Measurements from ENCODE around the gene HOMER2. TPM values are rescaled to one million over a fixed set of nuclear protein-coding genes. Genes with fewer than 3 reads are reported as not detected.

The HOMER2 gene
- total and polyA plus RNA-seq, 2 of the 4 experiments (the other 2 are of a cell fraction), result 0.54 to 0.79 TPM

DNA sequence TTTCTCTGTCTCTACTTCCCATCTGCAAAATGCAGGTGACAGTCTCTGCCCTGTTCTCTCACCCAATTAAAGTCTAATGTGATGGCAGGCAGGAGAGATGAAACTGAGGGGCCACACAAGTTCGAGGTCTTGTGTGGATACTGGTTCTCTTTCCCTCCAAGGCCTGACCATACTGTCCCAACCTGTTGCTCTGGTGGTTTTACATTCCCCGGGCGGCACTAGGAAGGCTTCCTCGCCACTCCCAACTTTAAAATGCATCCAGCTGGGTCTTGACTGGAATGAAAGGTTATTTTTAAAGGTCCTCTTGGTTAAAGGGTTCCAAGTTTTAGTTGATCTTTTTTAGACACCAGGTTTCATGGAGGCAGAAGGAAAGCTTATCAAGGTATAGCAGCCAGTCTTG, 105.9 kb downstream of the HOMER2 start:
- Histone ChIP-seq H3K36me3 (ENCODE audit: control insufficient read depth, insufficient read depth, low read length) (no peaks in the 10 kb centered on the region), H3K4me2 (ENCODE audit: low read depth, low read length) (no peak overlapping the region), H2AK9ac (replicated peaks; ENCODE audit: low read depth, low read length, poor library complexity) (no peak overlapping the region), H3K14ac (replicated peaks; ENCODE audit: low read depth, low read length) (no peak overlapping the region), H3K4ac (ENCODE audit: low read depth, low read length) (no peak overlapping the region), H2BK20ac (ENCODE audit: low read depth, low read length) (no peak overlapping the region), H3K27ac (ENCODE audit: insufficient read depth, low read length) (no peak overlapping the region), H4K20me1 (ENCODE audit: insufficient read depth, low read length) (no peaks in the 10 kb centered on the region), H3K9ac (ENCODE audit: low read depth, low read length) (no peak overlapping the region), H2BK15ac (ENCODE audit: low read depth, low read length) (no peak overlapping the region), H3K4me3 (ENCODE audit: insufficient read depth, low read depth, low read length) (no peak overlapping the region), H3K9me1 (ENCODE audit: insufficient read depth, low read length) (no peaks in the 10 kb centered on the region; the same call in 1 of the 2 replicates), H3K23ac (ENCODE audit: low read depth, low read length) (no peak overlapping the region), H2BK5ac (ENCODE audit: low read depth, low read length, poor library complexity, severe bottlenecking) (no peak overlapping the region), H2AFZ (replicated peaks; ENCODE audit: low read length, poor library complexity) (no peak overlapping the region), H3K18ac (ENCODE audit: low read depth, low read length) (no peak overlapping the region), H2AK5ac (ENCODE audit: low read depth, low read length) (no peak overlapping the region), H2BK120ac (ENCODE audit: low read depth, low read length) (no peak overlapping the region), H4K5ac (ENCODE audit: low read depth, low read length) (no peak overlapping the region), H3K27me3 (ENCODE audit: control insufficient read depth, insufficient read depth, low read length) (no peaks in the 10 kb centered on the region), H4K91ac (ENCODE audit: insufficient read depth, low read depth, low read length) (no peak overlapping the region), H3K4me1 (ENCODE audit: control insufficient read depth, insufficient read depth, low read length) (peaks cover 6% of the 10 kb centered on the region; the same call in 1 of the 2 replicates), H4K8ac (ENCODE audit: low read depth in 2 of 2, low read length in 2 of 2) (no peak overlapping the region), H3K9me3 (ENCODE audit: control insufficient read depth, insufficient read depth, low read length) (no peaks in the 10 kb centered on the region), H3K79me1 (ENCODE audit: low read depth in 1 of 2, low read length in 2 of 2) (no peaks in the 10 kb centered on the region), H3K56ac (ENCODE audit: extremely low read depth, insufficient read depth, low read length) (no peak overlapping the region)
- intact Hi-C loops (cut with micrococcal nuclease) (loop anchor here (5.0 kb wide), 1 partner anchor 141 kb away; the partner anchor contains the start of gene RAMAC), in situ Hi-C loops (cut with MboI; ENCODE audit: low sequenced_read_pairs) (no loop called here), dilution Hi-C loops (cut with HindIII; ENCODE audit: low sequenced_read_pairs, unreplicated experiment) (no loop called here)
- no CpG with 5 or more reads among the region's 4 CpGs for WGBS, 2 experiments (ENCODE audit: extremely low coverage in 2 of 2, insufficient read length in 1 of 2)
- DNase-seq, result no peak
- ATAC-seq (ENCODE audit: low read depth), result no peak
- TF ChIP-seq NFE2L2 (IDR thresholded peaks at IDR 0.05; ENCODE audit: low read depth, low read length) (no peak), CEBPB (IDR thresholded peaks at IDR 0.05; ENCODE audit: low read depth, low read length) (no peak), MXI1 (IDR thresholded peaks at IDR 0.05; ENCODE audit: borderline replicate concordance, low read depth, low read length) (no peak)
- TF ChIP-seq, protein P1, sequence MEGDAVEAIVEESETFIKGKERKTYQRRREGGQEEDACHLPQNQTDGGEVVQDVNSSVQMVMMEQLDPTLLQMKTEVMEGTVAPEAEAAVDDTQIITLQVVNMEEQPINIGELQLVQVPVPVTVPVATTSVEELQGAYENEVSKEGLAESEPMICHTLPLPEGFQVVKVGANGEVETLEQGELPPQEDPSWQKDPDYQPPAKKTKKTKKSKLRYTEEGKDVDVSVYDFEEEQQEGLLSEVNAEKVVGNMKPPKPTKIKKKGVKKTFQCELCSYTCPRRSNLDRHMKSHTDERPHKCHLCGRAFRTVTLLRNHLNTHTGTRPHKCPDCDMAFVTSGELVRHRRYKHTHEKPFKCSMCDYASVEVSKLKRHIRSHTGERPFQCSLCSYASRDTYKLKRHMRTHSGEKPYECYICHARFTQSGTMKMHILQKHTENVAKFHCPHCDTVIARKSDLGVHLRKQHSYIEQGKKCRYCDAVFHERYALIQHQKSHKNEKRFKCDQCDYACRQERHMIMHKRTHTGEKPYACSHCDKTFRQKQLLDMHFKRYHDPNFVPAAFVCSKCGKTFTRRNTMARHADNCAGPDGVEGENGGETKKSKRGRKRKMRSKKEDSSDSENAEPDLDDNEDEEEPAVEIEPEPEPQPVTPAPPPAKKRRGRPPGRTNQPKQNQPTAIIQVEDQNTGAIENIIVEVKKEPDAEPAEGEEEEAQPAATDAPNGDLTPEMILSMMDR (conservative IDR thresholded peaks at IDR 0.05; ENCODE audit: low read depth, low read length), result no peak
- no TSS peak for BruUV-seq (replicated peaks)
- ChIA-PET POLR2A (ENCODE audit: unreplicated experiment) (no interaction called here), CTCF (no interaction called here)
